GM18526 (cell line): ENCODE measurements around the gene CEBPZ.

Source experiments
- POLR2A ChIP-seq: IDR thresholded peaks from 3 replicates; pipeline ENCODE4 v1.6.1; 2011; ENCODE audit not compliant: insufficient read length; ENCODE audit errors: extremely low read depth

The CEBPZ gene

GRCh38 chr2:37156071-37156856 is 75.1 kb downstream of the CEBPZ start:
- no peak for TF ChIP-seq POLR2A

GRCh38 chr2:37154785-37155184 is 76.6 kb downstream of the CEBPZ start:
- TF ChIP-seq POLR2A = no peak

- TF ChIP-seq POLR2A = no peak
Observed at GRCh38 chr2:37153224-37153623, 78.2 kb downstream of the CEBPZ start.
